Left forelimb (tissue), 1 donor: Measurements from ENCODE around the gene NLE1.
"Not testable (repeated sequence)": the region's sequence is repeated elsewhere in the genome, so short reads cannot be mapped to it uniquely, and the experiment has no call there.

Experiments
- DNase-seq: peaks from one replicate; pipeline ENCODE4 v3.0.0-alpha.2; 2018; ENCODE audit warnings: low spot score

Gene NLE1

DNA sequence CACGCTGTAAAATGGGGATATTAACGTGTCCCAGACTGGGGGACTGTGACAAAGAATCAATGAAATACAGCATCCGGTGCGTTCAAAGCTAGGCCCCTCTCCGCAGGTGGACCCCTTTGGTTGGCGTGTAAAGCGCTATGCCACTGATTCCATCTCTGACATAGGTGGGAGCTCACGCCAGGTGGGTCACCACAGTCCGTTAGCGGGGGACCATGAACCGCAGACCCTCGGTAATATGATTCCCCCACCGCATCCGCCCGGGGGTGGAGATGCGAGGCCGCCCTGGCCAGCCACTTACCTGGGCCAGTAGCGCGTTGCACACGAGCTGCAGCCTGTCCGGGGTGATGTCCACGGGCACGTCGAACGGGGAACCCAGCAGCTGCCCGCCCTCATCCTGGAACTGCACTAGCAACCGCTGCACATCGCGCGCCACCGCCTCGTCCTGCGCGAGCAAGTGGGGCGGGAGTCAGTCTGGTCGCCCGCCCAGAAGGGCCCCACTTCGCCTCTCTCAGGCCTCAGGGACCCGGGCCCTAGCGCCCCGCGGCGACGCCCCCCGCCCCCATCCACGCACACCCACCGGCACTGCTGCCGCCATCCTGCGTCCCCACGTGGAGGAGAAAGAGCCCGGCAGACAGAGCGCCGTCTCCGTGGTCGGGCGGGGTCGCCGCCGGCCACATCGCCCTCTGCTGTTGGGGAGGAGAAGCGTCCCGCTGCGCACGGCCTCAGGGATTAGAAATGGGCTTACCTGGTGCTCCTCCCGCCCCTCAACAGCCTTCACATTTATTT lies at the start of gene NLE1:
Gene NLE1 (minus strand): TSS at position 623 of the 786 bp plus-strand sequence. CDS start 28 bp downstream, at position 595.
- peak; percentile 89 for DNase-seq

DNA sequence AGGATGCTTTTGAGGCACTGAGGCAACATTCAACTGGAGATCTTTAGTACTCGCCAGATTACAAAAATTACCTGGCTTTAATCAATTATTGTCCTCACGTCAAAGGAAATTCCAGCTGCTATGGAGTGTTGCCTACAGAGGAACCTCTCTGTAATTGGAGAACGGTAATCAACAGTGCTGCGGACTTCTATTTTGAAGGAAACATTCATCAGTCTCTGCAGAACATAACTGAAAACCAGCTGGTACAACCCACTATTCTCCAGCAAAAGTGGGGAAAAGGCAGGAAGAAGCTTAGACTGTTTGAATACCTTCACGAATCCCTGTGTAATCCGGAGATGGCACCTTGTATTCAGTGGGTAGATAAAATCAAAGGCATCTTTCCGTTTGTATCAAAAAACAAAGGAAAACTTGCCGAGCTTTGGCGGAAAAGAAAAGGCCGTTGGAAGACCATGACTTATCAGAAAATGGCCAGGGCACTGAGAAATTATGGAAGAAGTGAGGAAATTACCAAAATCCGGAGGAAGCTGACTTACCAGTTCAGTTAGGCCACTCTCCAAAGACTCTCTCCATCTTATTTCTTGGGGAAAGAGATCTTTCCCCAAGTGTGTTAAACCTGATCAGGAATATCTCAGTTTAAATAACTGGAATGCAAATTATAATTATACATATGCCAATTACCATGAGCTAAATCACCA lies 49.0 kb upstream of the NLE1 start:
- DNase-seq, result no peak

DNA sequence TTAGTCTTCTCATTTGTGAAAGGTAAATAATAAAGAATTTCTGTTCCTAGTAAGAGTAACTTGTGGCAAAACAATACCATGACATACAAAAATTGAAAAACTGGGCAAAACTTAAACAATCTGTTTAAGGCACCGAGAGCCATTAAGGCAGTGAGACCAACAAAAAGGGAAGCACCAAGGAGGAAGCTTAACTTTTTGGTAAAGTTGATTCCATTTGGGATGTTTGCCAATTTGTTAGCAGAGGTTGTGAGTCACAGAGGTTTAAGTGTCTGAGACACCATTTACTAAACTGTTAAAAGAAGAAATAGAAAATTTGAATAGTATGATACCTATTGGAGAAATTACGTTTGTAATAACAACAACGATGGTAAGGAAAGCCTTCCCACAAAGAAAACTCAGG lies 47.2 kb upstream of the NLE1 start:
- no peak for DNase-seq

DNA sequence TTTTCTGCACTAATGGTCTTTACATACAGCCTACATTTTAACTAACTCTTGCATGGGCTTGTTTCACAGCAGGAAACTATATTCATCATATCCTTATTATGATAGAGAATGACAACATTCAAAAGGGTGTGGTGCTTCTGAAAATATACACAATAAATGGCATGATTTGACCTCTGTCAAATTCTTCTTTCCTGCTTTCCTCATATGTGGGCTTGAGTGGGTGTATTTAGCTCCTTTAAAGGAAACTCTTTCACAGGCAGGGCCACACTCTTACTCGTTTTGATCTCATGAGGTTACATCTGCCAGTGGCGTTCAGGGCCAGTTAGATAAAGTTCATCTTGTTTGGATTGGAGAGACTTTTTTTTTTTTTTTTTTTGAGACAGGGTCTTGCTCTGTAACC lies 46.0 kb upstream of the NLE1 start:
- DNase-seq, result no peak

DNA sequence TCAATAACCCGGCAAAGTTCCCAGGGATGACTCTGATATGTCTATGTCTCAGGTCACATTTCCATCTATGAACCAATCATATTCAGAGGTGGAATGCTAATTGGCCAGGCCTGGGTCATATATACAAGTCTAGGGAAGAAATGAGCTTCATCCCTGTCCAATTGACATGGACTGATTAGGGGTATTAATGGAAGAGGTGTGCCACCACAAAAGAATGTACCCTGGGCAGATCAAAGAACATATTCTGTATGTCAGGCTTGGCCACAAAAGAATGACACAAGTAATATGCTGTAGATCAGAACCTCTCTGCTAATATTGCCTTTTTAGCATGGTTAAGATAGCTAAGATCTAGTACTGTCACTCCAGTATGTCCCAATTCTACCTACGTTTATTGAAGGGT lies 45.4 kb upstream of the NLE1 start:
- no peak for DNase-seq

DNA sequence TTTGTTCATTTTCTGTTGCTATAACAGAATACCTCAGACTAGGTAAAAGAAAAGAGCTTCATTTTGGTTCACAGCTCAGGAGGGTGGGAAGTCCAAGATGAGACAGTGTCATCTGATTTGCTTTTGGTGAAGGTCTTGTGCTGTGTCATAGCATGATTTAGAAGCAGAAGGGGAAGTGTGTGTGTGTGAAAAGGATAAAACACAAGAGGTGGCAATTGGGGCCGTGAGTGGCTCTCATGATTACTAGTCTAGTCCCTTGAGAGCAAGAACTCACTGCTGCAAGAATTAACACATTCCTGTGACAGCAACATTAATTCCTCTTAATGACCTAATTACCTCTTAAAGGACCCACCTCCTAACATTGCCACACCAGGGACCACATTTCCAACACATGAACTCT lies 43.7 kb upstream of the NLE1 start:
- no peak for DNase-seq

DNA sequence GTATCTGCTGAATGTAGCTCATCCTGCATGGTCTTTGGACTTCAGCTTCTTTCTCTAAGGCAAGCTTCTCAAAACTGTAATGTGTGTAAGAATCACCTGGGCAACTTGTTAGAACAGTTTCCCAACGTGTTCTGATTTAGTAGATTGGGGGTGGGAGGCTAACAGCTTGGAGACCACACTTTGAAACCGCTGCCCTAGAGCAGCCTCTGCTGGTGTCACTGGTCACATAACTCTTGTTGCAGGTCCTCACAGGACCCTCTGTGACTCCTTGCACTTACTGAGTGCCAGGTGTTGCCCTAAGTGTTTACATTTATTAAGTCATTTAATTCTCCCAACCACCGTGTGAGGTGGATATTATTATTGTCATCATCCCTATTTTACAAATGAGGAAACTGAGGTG lies 42.2 kb upstream of the NLE1 start:
- DNase-seq, result peak; percentile 6

DNA sequence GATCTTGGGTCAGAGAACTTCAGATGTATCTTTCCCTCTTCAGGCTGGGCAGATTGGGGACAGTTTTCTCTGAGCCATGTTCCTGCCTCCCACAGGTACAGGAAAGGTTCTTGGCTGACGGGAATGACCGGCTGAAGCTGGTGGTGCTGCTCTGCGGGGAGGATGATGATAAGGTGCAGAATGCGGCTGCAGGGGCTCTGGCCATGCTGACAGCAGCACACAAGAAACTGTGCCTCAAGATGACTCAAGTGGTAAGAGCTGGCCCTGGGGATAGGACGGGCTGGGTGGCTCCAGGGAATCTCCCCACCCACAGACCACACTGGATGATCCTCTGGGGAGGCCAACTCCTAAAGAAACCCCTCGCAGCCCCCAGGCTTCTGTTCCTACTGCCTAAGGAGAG lies 41.2 kb upstream of the NLE1 start:
- peak; percentile 25 for DNase-seq

DNA sequence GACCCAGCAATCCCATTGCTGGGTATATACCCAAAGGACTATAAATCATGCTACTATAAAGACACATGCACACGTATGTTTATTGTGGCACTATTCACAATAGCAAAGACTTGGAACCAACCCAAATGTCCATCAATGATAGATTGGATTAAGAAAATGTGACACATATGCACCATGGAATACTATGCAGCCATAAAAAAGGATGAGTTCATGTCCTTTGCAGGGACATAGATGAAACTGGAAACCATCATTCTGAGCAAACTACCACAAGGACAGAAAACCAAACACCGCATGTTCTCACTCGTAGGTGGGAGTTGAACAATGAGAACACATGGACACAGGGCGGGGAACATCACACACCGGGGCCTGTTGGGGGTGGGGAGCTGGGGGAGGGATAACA lies 37.3 kb upstream of the NLE1 start:
- not testable (repeated sequence) for DNase-seq

DNA sequence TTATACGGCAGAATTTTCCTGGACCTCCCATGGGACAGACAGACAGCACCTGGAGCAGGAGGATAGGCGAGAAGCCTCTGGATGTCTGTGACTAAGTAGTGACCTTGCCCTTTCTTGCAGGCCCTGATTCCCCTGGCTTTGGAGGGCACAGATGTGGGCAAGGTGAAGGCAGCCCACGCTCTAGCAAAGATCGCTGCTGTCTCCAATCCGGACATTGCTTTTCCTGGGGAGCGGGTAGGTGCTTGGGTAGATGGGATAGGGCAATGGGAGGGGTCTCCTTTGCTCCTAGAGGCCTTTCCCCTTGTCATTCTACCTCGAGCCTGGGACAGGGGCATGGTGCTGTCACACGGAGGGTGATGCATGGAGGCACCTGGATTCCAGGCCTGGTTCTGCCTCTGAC lies 34.8 kb upstream of the NLE1 start:
- peak; percentile 51 for DNase-seq

DNA sequence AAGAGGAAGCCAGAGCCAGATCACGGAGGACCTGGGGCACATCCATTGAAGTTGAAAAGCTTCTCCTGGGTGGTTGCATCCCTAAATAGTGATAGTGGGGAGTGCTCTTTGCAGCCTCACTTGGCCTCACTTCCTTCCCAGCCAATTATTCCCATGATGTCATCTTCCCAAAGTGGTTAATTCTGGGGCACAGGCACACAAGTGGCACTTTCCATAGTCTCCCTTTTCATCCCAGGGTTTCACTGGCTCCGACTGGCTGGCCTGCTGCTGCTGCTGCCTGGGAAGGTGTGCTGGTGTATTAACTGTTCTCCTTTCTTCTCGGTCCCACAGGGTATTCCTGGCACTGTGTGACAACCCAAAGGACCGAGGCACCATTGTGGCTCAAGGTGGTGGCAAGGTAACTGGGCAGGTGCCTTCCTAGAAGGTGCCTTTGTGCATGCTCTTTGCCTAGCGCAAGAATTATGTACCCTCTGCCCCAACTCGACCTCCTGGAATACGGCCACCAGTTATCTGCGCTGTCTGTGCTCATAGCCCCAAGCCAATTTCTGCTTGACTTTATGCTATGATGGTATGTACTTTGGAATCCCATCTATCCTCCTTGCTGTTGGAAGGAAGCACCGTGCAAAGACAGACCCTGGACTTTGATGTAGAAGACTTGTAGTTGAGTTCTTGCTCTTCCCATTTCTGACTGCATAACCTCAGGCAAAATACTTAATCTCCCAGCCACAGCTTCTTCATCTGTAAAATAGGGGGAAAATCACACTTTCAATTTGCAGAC lies 33.7 kb upstream of the NLE1 start:
- DNase-seq, result peak; percentile 57

DNA sequence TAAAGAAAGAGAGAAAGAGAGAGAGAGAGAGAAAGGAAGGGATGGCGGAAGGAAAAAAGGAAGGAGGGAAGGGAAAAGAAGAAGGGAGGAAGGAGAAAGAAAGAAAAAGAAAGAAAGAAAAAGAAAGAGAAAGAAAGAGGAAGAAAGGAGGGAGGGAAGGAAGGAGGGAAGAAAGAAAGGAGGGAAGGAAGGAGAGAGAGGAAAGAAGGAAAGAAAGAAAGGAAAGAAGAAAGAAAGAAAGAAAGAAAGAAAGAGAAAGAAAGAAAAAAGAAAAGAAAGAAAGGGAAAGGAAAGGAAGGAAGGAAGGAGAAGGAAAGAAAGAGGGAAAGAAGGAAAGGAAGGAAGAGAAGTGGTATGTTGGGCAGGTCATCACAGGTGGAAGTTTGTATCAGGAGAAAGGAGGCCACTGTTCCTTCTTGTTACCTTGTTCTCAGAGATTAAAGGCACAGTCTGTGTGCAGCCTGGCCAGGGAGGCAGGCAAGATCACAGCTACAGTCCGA lies 32.8 kb upstream of the NLE1 start:
- no peak for DNase-seq

DNA sequence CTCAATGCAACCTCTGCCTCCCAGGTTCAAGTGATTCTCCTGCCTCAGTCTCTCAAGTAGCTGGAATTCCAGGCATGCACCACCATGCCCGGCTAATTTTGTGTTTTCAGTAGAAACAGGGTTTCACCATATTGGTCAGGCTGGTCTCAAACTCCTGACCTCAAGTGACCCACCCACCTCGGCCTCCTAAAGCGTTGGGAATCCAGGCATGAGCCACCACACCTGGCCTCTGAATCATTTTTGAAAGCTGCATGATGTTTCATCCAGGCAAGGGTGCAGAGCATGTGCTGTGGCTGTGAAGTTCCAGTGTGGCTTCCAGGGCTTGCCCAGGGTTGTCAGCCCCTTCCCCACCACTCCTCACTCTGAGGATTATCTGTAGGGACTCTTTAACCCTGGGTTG lies 30.2 kb upstream of the NLE1 start:
- DNase-seq, result peak; percentile 14

DNA sequence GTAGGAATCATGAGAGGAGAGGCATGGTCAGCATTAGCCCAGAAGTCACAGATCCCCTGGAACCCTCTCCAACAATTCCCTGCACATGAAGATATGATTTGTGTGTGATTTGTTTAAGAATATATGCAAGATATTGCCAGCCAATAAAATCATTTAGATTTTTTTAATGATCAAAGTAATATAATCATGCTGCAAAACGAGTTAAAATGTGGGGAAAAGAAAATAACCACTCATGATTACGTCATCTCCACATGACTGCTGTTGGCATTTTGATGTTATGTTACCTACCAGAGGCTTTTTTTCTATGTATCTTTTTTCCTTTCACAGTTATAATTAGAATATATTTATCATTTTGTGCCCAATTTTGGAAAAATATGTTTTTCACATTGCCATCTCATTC lies 29.7 kb upstream of the NLE1 start:
- no peak for DNase-seq

DNA sequence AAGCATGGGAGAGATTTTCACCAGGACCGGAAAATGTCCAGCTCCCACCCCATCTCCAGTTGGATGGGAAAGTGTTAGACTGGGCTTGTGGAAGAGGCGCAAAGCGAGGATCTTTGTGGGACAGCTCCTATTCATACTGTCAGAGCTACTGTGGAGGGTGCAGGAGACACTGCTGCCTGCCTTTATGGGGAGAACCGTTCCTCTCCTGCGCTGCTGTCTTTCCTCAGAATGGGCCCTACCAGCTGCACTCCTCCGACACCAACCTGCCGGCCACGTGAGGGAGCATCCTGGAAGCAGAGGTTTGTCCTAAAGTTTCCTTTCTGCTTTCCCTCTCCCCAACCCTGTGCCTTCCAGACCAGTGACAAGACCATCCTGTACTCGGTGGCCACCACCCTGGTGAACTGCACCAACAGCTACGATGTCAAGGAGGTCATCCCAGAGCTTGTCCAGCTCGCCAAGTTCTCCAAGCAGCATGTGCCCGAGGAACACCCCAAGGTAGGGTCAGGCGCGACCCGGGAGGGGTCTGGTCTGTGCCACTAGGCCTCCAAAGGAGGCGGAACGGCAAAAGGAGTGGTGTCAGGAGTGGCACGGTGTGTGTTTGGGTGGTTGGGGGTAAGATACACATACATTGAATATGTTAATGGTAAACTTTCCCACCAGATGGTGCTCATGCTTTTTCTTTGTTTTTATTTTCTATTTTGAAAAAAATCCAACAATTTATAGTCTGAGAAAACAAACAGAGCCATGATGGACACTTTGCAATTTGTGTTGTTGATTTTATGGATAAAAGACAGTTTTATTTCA lies 29.1 kb upstream of the NLE1 start:
- peak; percentile 52 for DNase-seq

DNA sequence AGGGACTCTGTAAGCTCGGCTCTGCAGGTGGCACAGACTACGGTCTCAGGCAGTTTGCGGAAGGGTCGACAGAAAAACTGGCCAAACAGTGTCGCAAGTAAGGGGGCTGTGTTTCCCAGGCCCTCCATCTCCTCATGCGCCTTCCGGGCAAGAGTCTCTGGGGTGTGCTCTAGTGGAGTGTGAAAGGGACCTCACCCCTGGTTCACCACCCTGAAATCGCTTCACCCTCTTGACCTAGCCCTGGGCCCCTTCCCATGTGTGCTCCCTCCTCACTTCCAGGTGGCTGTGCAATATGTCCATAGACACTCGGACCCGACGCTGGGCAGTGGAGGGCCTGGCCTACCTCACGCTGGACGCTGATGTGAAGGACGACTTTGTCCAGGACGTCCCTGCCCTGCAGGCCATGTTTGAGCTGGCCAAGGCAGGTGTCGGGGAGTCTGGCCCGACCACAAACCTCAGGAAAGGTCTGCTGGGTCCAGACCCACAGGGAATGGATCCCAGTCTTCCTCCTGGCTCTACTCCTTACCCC lies 27.8 kb upstream of the NLE1 start:
- DNase-seq, result peak; percentile 53

DNA sequence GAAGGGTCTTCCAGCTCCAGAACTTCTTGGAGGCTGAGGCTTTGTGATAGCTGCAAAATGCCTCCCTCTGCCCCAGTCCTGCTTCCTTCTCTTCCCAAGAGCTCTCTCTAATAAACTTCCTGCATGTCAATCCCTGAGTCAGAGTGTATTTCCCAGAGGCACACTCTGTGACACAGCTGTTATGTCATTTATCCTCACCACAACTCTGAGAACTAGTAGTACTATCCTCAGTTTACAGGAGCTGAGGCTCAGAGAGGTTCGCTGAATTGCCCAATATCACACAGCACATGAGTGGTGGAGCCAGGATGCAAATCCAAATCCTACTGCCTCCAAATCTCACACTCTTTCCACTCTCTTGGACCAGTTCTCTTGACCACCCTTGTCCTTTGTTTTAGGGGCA lies 25.6 kb upstream of the NLE1 start:
- DNase-seq, result no peak

DNA sequence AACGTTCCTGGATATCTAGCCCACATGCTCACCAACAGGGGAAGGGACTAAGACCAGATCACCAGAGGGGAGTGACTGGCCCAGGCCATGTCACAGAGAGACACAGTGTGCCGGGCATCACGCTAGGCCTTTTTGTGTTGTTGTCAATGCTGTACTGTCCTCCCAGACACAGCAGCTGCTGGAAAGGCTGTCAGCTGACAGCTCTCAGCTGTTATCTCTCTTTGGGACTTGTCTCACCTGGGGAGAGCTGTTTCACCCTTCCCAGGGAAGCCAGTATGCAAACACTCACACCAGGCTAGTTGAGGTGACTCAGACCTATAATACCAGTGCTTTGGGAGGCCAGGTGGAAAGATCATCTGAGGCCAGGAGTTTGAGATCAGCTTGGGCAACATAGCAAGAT lies 24.9 kb upstream of the NLE1 start:
- DNase-seq, result no peak

DNA sequence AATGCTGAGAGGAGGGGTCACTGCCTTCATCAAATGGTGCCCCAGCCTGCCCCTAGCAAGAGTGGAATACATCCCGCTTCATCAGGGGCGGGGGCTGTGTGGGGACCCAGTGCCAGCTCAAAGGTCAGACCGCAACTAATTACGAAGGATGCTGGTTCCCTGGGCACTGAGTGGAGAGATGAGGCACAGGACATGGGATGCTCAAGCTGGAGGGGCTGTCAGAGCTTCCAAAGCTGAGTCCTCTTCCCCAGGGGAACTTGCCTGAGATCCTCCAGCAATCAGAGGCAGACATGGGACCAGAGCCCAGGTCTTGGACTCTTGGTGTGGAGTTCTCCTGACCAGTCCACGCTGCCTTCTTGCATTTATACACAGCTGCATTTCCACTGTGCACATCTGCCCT lies 24.4 kb upstream of the NLE1 start:
- DNase-seq, result no peak

DNA sequence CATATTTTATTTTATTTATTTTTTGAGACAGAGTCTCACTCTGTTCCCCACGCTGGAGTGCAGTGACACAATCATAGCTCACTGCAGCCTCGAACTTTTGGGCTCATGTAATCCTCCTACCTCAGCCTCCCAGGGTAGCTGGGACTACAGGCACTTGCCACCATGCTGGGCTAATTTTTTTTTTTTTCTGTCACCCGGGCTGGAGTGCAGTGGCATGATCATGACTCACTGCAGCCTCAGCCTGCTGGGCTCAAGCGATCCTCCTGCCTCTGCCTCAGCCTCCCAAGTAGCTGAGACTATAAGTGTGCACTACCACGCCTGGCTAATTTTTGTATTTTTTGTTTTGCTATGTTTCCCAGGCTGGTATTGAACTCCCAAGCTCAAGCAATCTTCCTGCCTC lies 22.6 kb upstream of the NLE1 start:
- DNase-seq, result no peak

DNA sequence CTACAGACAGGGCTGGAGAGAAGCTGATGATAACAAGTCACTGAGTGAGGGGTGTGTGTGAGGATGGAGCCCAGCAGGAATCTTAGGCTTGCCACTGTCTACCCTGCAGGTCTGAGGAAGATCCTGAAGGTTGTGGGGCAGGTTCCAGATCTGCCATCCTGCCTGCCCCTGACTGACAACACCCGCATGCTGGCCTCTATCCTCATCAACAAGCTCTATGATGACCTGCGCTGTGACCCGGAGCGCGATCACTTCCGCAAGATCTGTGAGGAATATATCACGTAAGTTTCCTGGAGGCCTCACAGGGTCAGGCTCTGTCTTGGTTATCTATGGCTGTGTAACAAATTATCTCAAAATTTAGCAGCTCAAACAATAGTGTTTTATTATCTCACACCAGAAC lies 21.8 kb upstream of the NLE1 start:
- DNase-seq, result no peak

DNA sequence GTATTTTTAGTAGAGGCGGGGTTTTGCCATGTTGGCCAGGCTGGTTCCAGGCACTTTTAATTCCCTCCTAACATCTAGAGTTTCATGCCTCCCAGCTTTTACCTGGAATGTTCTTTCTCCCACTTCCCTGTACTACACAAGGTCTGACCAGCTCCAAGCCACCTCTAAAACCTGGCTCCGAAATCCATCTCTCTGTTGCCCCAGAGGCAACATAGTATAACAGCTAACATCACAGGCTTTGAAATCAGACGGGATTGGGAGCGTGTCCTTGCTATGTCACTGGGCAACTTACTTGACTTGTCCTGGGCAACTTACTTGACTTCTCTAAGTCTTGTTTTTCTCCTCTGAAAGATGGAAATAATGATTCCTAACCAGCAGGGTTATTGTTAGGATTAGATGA lies 20.7 kb upstream of the NLE1 start:
- no peak for DNase-seq
